ENCODE results near the gene ACAP3.

Gene ACAP3

DNA sequence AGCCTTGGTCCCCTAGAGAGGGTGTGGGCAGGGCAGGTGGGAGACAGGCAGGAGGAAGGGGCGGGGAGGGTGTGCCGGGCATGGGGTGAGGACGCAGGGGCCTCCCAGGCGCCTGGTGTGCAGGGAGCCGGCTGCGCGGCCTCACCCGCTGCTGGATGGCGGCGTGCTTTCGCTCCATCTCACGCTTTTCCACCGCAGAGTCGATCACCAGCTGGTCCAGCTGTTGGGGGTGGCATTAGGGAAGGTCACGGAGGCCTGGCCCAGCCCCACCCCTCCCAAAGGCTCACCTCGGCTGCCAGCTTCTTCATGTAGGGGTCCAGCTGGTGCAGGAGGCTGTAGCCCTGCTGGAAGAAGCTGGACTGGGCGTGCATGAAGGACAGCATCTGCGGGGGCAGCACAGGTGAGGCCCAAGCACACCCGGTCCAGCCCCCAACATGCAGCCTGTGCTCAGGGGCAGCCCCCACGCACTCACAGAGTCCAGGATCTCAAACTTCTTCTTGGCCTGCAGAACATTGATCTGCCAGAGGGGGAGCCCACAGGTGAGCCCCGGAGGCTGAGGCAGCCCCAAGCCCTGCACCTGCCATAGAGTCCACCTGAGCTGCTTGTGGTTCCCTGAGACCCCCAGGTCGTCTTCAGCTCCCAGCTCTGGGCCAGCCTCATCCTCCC is 7.9 kb downstream of the ACAP3 start:
- DNase-seq (ENCODE audit: low spot score): no peak

- no peak for DNase-seq (ENCODE audit: low spot score)
Observed at GRCh38 chr1:1298861-1299685, 8.7 kb downstream of the ACAP3 start.

DNA sequence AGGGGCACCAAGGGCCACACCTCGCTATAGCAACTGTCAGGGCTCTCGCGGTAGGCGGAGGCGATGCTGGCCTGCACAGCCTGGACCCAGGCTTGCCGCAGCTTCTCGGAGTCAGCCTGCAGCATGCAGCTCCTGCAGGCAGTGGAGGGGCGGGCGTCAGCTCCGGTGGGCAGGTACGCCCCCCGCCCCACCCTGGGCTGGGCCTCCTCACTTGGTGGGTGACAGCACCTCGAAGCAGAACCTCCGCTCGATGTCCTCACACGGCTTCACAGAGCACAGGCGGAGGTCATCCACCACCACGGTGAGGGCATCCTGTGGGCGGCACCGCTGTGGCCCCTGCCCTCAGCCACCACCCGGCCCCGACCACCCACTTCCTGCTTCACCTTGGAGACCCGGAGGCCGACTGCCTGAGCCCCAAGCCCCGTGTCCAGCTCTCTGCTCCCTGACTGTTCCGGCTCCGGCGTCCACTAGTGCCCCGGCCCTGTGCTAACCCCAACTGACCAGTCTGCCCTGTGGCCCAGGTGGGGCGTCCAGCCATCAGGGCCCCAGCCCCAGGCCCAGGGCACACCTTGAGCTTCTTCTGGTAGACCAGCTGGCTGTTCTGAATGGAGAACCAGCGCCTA is 9.8 kb downstream of the ACAP3 start:
- DNase-seq (ENCODE audit: low spot score): no peak

GRCh38 chr1:1296070-1297061 is 11.4 kb downstream of the ACAP3 start:
- DNase-seq (ENCODE audit: low spot score): no peak

DNA sequence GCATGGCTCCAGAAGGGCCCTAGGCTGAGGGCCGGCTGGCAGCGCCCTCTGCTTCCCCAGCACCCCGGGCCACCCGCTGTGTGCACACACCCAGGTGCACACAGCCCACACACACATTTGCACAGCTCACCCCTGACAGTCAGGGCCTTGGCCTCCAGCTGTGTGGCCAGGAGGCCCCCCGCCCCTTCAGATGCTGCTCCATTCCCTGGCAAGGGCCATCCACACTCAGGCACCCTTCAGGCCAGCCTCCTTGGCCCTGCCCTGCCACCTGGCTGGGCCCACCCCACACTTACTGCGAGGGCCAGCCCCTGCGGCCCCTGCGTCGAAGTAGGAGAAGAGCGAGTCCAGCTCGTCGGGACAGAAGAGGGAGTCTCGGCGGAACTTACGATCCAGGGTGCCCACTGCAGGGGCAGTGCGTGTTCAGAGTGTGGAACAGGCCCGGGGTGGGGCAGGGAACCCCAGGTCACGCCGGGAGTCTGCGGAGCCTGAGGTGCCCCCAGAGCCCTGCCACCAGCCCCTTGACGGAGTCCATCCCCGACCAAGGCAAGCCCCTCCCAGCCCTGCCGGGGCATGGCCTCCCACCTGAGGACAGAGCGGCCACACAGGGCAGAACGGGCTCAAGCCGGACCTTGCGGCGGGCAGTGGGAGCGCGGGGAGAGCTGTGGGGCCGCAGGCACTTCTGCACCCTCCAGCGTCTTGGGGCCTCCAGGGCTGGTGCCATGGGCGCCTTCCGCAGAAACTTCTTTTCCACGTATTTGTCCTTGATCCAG is 12.4 kb downstream of the ACAP3 start:
- no peak for DNase-seq (ENCODE audit: low spot score)

DNA sequence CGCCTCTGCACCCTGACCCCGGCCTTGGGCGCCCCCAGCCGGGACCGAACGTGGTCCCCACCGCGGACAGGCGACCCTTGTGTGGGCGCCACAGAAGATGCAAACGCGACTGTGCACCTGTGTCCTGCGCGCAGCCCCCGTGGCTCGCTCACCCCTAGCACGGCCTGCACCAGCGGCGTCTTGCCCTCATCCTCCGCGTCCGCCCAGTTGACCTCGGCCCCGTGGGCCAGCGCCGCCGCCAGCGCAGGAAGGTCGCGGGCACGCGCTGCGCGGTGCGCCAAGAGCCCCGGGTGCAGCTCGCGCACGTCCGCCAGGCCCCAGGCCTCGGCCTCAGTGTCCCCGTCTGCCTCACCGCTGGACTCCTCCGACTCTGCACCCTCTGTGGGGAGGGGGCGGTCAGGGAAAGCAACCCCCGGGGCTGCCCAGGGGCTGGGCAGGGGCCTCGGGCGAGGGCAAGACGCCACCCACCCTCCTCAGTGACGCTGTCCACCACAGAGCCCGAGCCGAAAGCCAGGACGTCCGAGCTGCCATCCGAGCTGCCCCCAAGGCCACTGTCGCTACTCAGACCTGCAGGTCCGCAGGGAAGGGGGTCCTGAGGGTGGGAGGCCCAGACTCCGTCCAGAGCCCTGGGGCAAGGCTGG is 13.4 kb downstream of the ACAP3 start:
- DNase-seq (ENCODE audit: low spot score): no peak

DNA sequence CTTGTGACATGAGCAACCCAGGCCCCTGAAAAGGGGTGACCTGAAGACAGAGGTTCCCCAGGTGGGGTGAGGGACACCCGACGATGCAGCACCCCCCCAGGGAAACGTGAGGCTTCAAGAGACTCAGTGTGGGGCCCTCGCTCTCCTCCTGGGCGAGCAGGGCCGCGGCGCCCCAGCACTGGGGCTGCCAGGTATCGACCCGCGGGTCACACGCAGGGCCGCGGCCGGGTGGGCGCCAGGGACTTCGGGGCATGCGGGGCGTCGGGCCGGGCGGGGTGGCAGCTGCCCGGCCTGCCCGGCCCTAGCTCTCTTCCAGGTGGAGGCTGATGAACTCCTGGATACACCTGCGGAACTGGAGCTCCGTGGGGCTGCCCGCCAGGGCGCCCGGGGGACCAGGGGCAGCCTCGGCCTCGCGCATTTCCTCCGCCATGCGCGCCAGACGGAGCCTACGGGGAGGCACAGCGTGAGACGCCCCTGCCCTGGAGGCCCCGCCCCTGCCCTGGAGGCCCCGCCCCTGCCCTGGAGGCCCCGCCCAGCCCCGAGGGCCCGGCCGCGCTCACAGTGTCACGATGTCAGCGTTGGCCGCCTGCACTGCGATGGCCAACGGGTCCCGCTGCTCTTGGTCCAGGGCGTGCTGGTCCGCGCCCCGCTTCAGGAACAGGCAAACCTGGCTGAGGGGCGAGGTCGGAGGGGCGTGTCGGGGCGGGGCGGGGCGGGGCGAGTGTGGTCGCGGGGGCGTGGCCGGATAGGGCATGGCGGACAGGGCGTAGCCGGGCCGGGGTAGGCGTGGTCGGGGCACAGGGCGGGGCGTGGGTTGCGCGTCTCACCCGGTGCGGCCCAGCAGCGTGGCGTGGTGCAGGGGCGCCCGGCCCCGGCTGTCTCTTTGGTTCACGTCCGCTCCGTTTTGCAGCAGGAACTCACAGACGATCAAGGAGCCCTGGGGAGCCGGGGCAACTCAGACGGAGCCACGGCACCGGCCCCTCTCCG is 14.2 kb downstream of the ACAP3 start:
- DNase-seq (ENCODE audit: low spot score): no peak

DNA sequence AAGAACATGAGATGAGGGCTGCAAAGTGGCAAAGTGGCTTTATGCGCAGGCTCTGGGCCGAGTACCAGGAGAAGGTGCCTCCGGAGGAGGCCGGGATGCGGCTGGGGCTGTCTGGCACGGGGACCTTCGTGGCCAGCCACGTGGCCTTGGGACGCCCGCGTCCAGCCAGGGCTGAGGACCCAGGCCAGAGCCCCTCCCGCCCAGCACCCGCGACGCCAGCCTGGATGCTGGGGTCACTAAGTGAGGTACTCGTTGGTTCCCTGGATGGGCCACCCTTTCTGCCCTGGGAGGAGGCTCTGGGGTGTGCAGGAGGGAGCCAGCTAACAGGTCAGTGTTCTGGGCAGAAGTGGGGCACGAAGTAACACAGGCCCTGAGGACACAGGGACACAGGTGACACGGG is 14.9 kb downstream of the ACAP3 start:
- DNase-seq (ENCODE audit: low spot score): no peak

DNA sequence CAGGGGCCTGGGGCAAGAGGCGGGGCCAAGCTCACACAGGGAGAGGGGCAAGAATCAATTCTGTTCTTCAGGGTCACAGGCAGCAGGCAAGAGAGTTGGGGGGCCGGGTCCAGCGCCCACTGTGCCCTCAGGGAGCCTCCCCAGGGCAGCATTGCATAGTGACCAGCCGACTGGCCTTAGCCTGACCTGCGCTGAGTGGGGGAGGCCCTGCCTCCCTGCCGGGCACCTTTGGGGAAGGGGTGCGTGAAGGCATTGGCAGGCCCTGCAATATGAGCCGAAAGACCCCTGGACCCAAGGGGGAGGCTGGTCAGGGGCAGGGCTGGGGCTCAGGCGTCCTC is 15.3 kb downstream of the ACAP3 start:
- DNase-seq (ENCODE audit: low spot score): no peak

- DNase-seq (ENCODE audit: low spot score): peak; percentile 96
Observed at GRCh38 chr1:1291548-1292441, 15.9 kb downstream of the ACAP3 start.

DNA sequence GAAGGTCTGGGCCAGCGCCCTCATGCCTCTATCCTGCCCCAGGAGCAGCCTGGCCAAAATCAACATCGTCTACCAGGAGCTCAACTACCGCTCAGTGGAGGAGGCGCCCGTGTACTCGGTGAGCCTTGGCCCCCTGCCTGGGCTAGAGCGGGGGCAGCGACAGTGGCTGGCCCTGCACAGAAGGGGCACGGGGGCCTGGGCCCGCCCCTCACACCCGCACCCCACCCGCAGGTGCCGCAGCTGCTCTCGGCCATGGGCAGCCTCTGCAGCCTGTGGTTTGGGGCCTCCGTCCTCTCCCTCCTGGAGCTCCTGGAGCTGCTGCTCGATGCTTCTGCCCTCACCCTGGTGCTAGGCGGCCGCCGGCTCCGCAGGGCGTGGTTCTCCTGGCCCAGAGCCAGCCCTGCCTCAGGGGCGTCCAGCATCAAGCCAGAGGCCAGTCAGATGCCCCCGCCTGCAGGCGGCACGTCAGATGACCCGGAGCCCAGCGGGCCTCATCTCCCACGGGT is 16.7 kb downstream of the ACAP3 start:
- DNase-seq (ENCODE audit: low spot score): peak; percentile 63

GRCh38 chr1:1290238-1290731 is 17.4 kb downstream of the ACAP3 start:
- peak; percentile 96 for DNase-seq (ENCODE audit: low spot score)

GRCh38 chr1:1287288-1288110 is 20.2 kb downstream of the ACAP3 start:
- DNase-seq (ENCODE audit: low spot score): no peak

DNA sequence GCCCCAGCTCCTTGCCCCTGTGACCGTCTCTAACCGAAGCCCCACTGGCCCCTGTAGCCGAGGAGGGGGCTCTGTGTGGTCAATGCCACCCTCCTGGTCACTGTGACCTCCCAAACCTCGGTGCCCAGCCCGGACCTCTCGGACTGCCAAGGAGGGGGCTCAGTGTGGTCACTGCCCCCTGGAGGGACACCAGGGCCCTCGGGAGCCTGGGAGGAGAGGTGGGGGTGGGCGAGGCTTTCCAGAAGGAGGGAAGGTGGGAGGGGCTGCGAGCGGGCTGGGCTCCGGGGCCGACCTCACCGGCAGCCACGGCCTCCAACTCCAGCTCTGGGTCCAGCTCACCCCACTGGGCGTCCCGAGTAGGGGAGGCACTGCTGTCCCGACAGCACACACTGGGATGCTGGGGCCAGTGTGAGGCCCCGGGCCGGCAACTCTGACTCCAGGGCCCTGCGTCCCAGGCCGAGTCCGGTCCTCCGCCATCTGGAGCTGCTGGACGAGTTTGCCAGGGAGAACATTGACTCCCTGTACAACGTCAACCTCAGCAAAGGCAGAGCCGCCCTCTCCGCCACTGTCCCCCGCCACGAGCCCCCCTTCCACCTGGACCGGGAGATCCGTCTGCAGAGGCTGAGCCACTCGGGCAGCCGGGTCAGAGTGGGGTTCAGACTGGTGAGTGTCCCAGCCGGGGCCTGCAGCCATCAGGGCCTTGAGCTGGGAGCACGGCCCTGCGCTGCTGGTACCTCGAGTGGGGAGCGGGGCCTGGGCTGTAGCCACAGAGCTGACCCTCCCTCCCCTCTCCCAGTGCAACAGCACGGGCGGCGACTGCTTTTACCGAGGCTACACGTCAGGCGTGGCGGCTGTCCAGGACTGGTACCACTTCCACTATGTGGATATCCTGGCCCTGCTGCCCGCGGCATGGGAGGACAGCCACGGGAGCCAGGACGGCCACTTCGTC is 21.1 kb downstream of the ACAP3 start:
- DNase-seq (ENCODE audit: low spot score): no peak

DNA sequence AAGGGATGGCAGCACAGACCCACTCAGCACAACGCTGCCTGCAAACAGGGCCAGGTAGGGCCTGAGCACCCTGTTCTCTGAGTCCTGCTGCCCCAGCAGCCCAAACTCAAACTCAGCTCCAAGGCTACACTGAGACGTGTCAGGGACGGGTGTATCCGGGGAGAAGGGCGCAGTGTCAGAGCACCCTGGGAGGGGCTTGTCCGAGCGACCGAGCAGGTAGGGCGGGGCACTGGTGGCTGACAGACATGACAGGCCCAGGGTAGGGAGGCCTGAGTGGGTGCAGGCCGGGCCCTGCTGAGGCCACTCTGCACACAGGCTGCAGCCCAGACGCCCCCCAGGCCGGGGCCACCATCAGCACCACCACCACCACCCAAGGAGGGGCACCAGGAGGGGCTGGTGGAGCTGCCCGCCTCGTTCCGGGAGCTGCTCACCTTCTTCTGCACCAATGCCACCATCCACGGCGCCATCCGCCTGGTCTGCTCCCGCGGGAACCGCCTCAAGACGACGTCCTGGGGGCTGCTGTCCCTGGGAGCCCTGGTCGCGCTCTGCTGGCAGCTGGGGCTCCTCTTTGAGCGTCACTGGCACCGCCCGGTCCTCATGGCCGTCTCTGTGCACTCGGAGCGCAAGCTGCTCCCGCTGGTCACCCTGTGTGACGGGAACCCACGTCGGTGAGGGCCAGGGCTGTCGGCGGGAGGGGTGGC is 22.0 kb downstream of the ACAP3 start:
- no peak for DNase-seq (ENCODE audit: low spot score)
